Smooth muscle cell (in vitro differentiated cells): ENCODE data around the gene FSTL4. TPM values are rescaled to one million over a fixed set of nuclear protein-coding genes. Genes with fewer than 3 reads are reported as not detected.

ENCODE experiments used
- DNase-seq: peaks from one replicate; lab custom pipeline; 2025; ENCODE audit not compliant: unreplicated experiment; lab: John Stamatoyannopoulos, UW
- H2AFZ ChIP-seq: fragments of 200-600 bp; sonication (generic); 2 replicates; pipeline ENCODE4 v1.6.0; 2016; ENCODE audit warnings: antibody characterized with exemption, low read depth, mild to moderate bottlenecking
- H3F3A ChIP-seq: fragments of 200-600 bp; sonication (generic); 2 replicates; pipeline ENCODE4 v1.6.0; 2017; ENCODE audit warnings: antibody characterized with exemption, low read depth
- H3K27ac ChIP-seq: fragments of 200-600 bp; sonication (generic); 2 replicates; pipeline ENCODE4 v1.5.1; 2016; ENCODE audit warnings: low read depth, mild to moderate bottlenecking
- H3K27me3 ChIP-seq: fragments of 200-600 bp; sonication (generic); 2 replicates; pipeline ENCODE4 v1.6.1; 2016; ENCODE audit warnings: low read depth, mild to moderate bottlenecking
- H3K36me3 ChIP-seq: fragments of 200-600 bp; sonication (generic); 2 replicates; pipeline ENCODE4 v1.5.1; 2016; ENCODE audit warnings: low read depth
- H3K4me1 ChIP-seq: fragments of 200-600 bp; sonication (generic); 2 replicates; pipeline ENCODE4 v1.5.1; 2016; ENCODE audit warnings: low read depth
- H3K4me2 ChIP-seq: fragments of 200-600 bp; sonication (generic); 2 replicates; pipeline ENCODE4 v1.6.0; 2016; ENCODE audit warnings: mild to moderate bottlenecking
- H3K4me3 ChIP-seq: fragments of 200-600 bp; sonication (generic); 2 replicates; pipeline ENCODE4 v1.5.1; 2016; ENCODE audit warnings: mild to moderate bottlenecking
- H3K79me2 ChIP-seq: fragments of 200-600 bp; sonication (generic); 2 replicates; pipeline ENCODE4 v1.6.0; 2016; ENCODE audit warnings: low read depth, mild to moderate bottlenecking
- H3K9ac ChIP-seq: fragments of 200-600 bp; sonication (generic); 2 replicates; pipeline ENCODE4 v1.6.0; 2016; ENCODE audit warnings: low read depth
- H3K9me3 ChIP-seq: fragments of 200-600 bp; sonication (generic); replicated peaks from 2 replicates; pipeline ENCODE4 v1.5.1; 2016; ENCODE audit warnings: low read depth
- H4K20me1 ChIP-seq: fragments of 200-600 bp; sonication (generic); 2 replicates; pipeline ENCODE4 v1.6.0; 2016; ENCODE audit warnings: low read depth
- CTCF ChIP-seq: fragments of 200-600 bp; sonication (generic); IDR thresholded peaks from 2 replicates; pipeline ENCODE4 v1.5.1; 2017; ENCODE audit warnings: borderline replicate concordance, mild to moderate bottlenecking, antibody characterized with exemption; ENCODE audit not compliant: insufficient read depth, poor library complexity, severe bottlenecking
- WGBS: methylation state at CpG from one replicate; pipeline ENCODE4 v1.1.7; 2016; ENCODE audit warnings: low lambda C conversion rate; 5-methylcytosine and 5-hydroxymethylcytosine counted together
- polyA plus RNA-seq: library from polyadenylated mRNA; unstranded; fragments of >200 nt; fragmentation: Nextera tagmentation; extraction: Ambion mirVana; gene quantifications from 2 replicates; pipeline ENCODE4 v1.2.1, GENCODE V29; 2016
- total RNA-seq: library from RNA; depleted of rRNA; stranded (reverse); fragments of >200 nt; gene quantifications from 2 replicates; pipeline ENCODE4 v1.2.3, GENCODE V29; 2014

Gene FSTL4
- total and polyA plus RNA-seq, 2 experiments from 2014 or later, result 0.49 TPM; not detected in 1

DNA sequence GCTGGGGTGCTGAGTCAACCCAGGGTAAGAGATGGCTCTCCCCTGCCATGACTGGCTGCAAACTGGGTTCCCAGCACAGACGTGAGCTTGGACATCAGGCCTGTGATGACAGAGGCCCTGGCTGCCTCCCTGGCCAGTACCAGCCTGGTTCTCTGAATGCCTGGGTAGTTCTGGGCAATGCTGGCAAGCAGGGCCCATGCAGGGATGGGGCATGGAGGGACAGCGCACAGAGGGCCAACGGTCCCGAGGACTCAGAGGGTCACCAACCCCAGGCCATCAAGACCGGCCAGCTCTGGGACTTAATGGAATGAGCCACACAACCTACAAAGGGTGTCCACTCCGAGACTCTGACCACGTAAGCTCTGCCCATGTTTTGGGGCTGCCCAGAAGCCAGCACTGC lies 241.4 kb downstream of the FSTL4 start:
- H3K36me3 ChIP-seq, result no peaks in the 10 kb centered on the region
- no peak for DNase-seq
- H4K20me1 ChIP-seq, result no peaks in the 10 kb centered on the region
- H3K4me2 ChIP-seq, result no peak overlapping the region
- H2AFZ ChIP-seq, result no peak overlapping the region
- H3F3A ChIP-seq, result no peaks in the 10 kb centered on the region
- no peak overlapping the region for H3K27ac ChIP-seq
- peaks cover 3% of the 10 kb centered on the region for H3K4me1 ChIP-seq
- H3K9ac ChIP-seq, result no peak overlapping the region
- no peak for TF ChIP-seq CTCF
- 96% methylated on average over 7 of the region's 7 CpGs for WGBS
- no peak overlapping the region for H3K4me3 ChIP-seq
- no peaks in the 10 kb centered on the region for H3K79me2 ChIP-seq
- no peaks in the 10 kb centered on the region for H3K27me3 ChIP-seq
- no peaks in the 10 kb centered on the region for H3K9me3 ChIP-seq

- Histone ChIP-seq H2AFZ (no peak overlapping the region), H4K20me1 (no peaks in the 10 kb centered on the region), H3K27ac (no peak overlapping the region), H3K9ac (no peak overlapping the region), H3K79me2 (no peaks in the 10 kb centered on the region), H3K9me3 (no peaks in the 10 kb centered on the region), H3K36me3 (no peaks in the 10 kb centered on the region), H3F3A (no peaks in the 10 kb centered on the region), H3K27me3 (no peaks in the 10 kb centered on the region), H3K4me3 (no peak overlapping the region), H3K4me1 (peaks cover 9% of the 10 kb centered on the region), H3K4me2 (no peak overlapping the region)
- WGBS, result 78% methylated on average over 8 of the region's 8 CpGs
- DNase-seq, result no peak
- no peak for TF ChIP-seq CTCF
Observed at GRCh38 chr5:133370036-133370831, 242.1 kb downstream of the FSTL4 start.

GRCh38 chr5:133368916-133369783 lies 243.2 kb downstream of the FSTL4 start:
- TF ChIP-seq CTCF, result no peak
- Histone ChIP-seq H2AFZ (no peak overlapping the region), H3K4me2 (no peak overlapping the region)

More at GRCh38 chr5:133368916-133369783, 243.2 kb downstream of the FSTL4 start:
- Histone ChIP-seq H3K9ac (no peak overlapping the region), H3F3A (no peaks in the 10 kb centered on the region), H3K36me3 (no peaks in the 10 kb centered on the region), H3K79me2 (no peaks in the 10 kb centered on the region), H3K4me3 (no peak overlapping the region), H4K20me1 (no peaks in the 10 kb centered on the region), H3K27me3 (no peaks in the 10 kb centered on the region), H3K4me1 (peaks cover 13% of the 10 kb centered on the region), H3K27ac (no peak overlapping the region), H3K9me3 (no peaks in the 10 kb centered on the region)
- WGBS, result 95% methylated on average over 7 of the region's 7 CpGs
- DNase-seq, result no peak
